HG03159 (cell line): ENCODE measurements around the gene CYP19A1.

Source experiments
- ATAC-seq: cut with Tn5 transposase; IDR thresholded peaks from one replicate; pipeline ENCODE4 v1.9.1; 2021; ENCODE audit warnings: mild to moderate bottlenecking, moderate library complexity; ENCODE audit not compliant: unreplicated experiment

The CYP19A1 gene

GRCh38 chr15:51328926-51329325 lies 9.5 kb downstream of the CYP19A1 start:
- ATAC-seq, result no peak

DNA sequence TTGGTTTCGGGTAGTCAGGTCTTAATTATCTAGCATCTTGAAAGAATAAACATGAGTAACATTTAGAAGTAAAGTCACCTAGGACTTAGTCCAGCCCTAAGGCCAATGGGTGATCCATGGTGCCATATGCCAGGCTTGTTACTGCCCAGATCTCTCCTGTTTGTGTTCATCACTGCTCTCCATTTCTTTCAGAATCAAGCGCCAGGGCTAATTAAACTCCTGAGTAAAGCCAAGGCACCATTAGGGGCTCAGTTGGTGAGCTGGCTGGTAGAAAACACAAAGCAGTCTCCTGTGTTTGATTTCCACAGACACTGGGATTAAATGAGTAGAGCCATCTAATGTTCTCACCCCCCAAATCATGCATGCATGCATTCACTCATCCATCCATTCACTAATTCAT lies 11.3 kb downstream of the CYP19A1 start:
- ATAC-seq, result no peak

DNA sequence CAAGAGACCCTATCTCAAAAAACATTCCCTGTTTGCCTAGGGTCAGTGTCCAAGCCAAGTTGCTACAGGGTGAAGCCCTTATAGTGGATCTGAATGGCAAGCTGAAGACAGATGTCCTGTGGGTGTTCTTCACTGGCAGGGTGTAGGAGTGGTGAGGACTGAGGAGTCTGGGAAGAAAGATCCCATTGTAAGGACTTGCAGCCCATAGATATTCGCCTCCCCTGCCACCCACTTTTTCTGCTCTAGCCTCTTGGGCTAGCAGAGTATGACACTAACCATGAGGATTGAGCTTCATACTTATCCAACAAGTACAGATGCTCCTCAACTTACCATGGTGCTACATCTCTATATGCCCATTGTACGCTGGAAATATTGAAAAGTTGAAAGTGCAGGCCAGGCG lies 13.2 kb downstream of the CYP19A1 start:
- no peak for ATAC-seq

DNA sequence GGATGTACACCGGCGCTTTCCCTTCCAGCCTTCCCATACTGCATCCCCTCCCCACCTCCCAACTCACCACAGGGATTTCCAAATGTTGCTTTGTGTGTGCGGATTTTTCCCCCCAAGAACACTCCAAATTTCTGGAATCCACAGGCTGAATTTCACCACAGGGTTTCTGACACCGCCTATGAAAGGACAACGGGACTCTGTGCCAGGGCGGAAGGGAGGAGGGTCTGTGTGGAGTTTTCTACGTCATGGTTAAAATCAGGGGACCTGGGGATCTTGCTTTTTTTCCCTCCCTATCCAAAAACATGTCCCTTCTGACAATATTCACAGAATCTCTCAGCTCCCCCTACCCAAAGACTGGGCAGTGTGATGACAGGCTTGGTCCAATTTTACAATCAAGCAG lies 14.6 kb downstream of the CYP19A1 start:
- ATAC-seq, result no peak

- ATAC-seq, result no peak
These were observed 15.6 kb downstream of the CYP19A1 start for GRCh38 chr15:51322621-51323296.

DNA sequence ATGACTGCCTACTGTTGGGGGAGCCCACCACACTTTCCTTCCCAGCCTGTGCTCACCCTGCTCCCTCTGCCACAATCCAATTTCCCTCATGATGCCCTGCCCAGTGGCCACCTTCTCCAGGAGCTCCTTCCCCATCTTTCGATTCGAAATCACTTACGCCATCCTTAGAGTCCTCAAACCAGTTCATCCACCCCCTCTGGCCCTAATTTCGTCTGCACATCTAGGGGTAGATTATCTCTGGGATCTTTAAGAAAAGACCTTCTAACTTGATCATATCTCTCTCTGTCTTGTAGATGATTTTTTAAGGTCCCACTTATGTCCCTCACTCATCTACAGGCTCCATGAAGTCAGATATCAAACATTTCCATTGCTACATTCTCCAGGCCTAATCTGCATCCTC lies 17.1 kb downstream of the CYP19A1 start:
- ATAC-seq, result no peak

DNA sequence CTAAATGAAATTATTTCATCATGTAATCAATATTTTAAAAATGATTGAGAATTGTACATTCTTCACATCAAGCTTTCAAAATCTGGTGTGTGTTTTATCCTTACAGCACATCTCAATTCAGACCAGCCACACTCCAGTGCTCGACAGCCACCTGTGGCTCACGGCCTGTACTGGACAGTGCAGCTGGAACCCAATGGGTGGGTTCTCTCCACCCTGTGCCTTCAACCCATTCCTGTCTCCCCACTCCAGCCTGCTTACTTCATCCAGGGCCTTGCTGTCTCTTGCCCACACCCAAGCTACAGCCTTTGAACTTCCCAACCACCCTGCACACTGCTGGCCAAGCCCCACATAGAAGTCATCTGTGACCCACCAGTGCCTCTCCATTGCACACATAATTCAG lies 17.6 kb downstream of the CYP19A1 start:
- no peak for ATAC-seq

- no peak for ATAC-seq
These were observed 18.9 kb downstream of the CYP19A1 start for GRCh38 chr15:51319539-51319938.

DNA sequence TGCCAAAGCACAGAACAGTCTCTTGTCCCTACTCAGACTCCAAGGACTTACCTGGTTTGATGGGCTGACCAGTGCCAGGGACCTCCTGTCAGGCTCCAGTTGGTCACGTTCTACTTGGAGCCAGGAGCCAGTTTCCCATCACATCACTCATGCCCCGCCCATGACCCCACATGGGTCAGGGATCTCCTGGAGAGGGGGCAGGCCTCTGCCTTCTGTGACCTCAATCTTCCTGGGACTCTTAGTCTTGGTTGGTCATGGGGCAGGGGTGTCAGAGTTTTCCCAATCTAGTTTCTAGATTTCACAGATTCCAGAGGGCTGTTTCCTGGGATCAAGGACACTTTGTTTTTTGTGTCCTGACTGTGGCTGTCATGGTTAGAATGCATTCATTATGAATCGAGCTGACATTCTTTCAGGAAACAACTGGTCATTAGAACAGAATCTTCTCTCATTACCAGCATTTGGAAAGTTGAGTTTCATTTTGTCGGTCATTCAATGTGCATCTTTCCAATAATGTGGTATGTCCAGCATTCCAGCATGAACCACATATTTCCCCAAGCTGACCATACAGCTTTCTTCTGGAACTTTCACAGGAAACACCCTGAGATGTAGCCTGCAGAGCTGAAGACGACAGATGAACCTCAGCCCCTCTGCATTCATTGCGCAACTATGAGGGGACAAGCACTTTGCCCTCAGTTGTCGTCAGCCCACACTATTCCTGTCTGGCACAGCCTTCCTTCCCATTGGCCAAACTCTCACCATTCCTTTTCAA lies 19.8 kb downstream of the CYP19A1 start:
- no peak for ATAC-seq

- no peak for ATAC-seq
These were observed 21.8 kb downstream of the CYP19A1 start for GRCh38 chr15:51316636-51317035.

GRCh38 chr15:51315726-51316125 lies 22.7 kb downstream of the CYP19A1 start:
- ATAC-seq, result no peak

DNA sequence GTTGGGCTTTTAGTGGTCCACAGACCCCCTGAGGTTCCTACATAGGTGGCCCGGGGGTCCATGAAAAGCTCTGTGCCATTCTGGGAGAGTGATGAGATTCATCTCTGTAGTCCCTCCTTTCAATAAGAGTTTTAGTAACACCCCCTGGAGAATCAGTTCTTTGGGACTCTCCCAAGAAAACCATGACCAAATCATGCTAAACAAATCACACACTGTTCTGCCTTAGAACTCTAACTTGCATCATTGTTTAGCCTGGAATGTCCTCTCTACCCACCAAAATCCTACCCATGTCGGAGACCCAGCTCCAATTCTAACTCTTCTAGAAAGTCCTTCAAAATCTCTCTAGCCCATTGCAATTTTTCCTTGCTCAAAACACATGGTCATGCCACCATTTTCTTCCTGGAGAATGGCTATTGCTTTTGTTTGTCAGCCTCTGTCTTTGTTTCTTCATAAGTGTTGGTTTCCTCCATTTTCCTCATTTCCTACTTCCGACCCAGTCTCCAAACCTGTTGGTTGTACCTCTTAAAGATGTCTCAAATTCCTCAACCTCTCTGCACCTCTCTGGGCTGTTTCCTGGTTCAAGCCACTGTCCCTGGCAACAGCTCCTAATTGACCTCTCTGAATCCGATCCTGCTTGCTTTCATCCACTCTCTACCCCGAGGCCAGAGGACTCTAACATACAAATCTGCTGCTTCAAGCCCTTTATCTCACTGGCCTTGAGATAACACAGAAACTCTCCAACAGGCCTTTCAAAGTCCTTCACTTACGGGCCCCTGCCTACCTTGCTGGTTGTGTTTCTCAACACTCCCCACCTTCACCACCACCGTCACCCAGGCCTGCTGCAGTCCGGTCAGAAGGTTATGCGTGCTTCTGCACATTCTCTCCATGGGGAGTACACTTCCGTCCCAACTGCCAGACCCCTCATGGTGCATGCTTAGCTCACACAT lies 23.7 kb downstream of the CYP19A1 start:
- no peak for ATAC-seq

DNA sequence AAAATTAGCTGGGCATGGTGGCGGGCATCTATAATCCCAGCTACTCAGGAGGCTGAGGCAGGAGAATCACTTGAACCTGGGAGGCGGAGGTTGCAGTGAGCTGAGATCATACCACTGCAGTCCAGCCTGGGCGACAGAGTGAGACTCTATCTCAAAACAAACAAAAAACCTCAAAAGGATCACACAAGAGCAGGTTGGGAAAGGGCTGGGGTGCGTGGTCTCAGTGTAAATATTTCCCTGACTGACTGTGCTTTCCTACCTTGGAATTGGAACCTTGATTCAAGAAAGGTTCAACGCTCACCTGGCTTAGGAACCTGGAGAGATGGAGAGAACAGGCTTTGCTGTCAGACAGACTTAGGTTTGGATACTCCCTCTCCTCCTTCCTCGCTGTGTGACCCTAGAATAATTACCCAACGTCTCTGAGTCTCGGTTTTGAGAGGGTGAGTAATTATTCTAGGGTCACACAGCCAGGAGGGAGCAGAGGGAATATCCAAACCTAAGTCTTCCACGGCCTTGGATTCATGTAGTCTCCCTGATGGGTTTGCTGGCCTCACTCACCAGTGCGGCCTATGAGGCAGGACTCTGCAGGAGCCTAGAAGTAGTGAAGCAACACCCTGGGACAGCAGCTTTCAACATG lies 24.6 kb downstream of the CYP19A1 start:
- no peak for ATAC-seq

DNA sequence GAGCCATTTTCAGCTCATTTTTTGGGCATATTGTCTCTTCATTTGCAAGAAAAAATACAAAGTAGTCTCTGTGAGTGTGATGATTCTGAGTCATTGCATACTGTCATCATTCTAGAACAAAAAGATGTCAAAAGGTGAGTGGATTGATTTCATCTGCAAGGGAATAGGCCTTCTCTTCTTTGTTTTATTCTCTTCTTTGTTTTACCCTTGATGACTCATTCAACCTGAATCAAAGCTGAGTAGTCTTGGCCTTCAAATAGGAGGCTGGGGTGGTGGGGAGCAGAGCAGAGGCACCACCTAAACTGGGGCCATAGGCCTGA lies 25.4 kb downstream of the CYP19A1 start:
- no peak for ATAC-seq

DNA sequence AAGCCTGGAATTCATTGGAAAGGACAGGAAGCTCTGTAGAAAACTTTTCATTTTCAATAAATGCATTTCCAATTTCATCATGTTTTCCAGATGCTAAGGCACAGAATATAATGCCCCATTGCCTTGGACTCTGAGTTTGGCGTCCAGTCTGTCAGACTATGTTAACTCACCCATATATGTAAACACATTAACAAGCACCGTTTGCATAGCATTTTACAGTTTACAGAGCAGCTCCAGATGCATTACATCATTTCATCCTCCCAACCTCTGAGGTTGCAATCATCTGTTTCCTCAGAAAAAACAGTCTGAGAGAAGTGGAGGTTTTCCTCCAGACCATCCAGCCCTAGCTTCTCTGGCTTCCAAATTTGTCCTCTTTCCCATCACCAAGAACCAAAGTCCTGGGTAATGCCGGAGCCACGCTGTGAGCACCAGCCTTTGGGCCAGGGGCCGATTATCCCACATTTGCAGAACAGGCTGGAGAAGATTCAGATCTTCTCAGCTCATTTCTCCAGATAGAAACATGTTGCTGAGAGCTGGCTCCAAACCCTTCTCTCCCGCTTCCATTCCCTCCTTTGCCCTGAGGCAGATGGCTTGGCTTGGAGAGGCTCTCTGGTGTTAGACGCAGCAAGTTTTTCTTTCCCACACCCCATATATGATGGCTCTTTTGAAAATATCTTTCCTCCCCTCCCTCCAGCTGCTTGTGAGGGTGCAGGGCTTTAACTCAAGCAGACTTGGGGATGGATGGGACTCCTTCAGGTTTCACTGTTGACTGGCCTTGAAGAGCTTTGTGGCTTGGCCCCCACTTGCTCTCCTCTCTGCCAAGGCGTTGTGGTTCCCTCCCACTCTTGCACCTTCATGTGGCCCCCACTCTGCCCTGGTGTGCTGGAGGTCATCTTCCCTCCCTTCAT lies 26.0 kb downstream of the CYP19A1 start:
- no peak for ATAC-seq

DNA sequence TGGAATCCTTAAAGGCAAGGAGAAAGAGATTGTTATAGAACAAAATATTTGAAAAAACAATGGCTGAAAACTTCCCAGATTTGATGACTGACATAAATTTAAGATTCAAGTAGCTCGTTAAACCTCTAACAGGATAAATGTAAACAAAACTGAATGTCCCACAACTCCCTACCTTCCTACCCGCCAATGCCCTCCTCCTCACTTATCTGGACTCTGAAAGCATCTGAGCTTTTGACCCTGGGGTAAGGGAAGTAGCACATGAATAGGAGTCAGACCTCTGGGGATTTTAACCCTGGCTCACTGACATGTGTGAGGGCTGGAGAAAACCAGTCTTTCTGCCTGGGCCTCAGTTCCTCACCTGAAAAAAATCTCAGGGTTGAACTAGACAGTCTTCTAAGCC lies 26.9 kb downstream of the CYP19A1 start:
- no peak for ATAC-seq

DNA sequence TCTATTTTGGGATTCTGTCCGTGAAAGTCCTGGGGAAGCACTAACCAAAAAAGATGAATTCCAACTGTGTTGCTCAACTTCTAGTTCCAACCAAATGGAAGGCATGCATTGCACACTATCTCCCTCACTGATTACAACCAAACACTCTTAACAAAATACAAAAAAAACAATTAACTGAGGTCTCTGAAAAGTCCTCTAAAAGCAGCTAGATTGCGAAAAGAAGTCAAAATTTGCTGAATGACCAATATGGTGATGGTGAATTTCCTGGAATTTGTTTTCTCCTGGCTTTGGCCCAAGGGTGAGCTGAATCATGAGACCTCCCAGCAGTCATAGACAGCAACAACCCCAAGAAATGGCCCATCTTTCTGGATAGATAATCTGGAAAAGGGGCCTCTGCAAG lies 28.3 kb downstream of the CYP19A1 start:
- ATAC-seq, result no peak

DNA sequence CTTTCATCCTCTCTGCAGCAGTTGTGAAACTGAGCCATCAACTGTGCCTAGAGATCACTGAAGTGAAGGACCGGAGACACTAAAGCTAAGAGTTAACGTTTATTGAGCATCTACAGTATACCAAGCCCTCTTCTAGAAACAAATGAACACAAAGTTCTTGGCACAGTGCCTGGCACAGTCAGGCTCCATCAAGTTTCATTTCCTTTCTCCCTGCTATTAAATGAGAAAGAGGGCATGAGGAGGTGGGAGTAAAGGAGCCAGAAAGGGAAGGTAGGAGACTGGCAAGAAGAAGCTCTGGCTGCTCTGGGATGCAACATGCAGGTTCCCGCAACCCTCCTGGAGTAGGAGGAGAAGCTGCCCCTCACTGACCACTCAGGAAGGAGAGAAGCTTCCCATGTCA lies 30.6 kb downstream of the CYP19A1 start:
- ATAC-seq, result no peak

- no peak for ATAC-seq
These were observed 31.1 kb downstream of the CYP19A1 start for GRCh38 chr15:51307325-51307724.

DNA sequence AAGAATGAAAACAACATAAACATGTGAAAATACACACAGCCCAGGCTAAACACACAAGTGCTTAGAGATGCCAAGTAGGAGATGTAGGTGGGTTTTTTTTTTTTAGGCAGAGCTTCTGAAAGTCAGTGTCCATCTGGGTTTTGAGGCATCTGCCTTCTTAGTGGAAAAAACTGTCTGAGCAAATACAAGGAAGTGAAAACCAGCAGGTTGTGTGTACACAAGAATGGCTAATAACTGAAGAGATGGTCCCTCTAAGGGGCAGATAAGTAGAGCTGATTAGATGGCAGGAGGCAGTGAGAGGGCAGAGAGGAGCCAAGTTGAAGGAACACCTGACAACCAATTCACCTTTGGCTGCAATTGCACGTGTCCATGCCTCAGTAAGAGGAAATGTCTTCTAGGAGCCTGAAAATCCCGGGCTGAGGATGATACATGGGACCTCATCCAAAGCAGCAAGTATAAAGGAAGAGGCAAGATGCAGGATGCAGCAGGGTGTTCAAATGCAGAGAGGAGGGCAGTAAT lies 34.9 kb downstream of the CYP19A1 start:
- no peak for ATAC-seq
